ENCODE measurements around the gene SIN3B. TPM values are rescaled to one million over a fixed set of nuclear protein-coding genes. Genes with fewer than 3 reads are reported as not detected.

Gene SIN3B
- total RNA-seq, 1 donor from 2014 or later, result 17.7 TPM

GRCh38 chr19:16899566-16900075 is 70.4 kb downstream of the SIN3B start:
- H3K27ac ChIP-seq (ENCODE audit: low read depth, low read length), result no peak overlapping the region
- peaks cover 9 to 13% (median 12%) of the 10 kb centered on the region in 3 donors for H3K27me3 ChIP-seq (ENCODE audit: control insufficient read depth in 3 of 3, insufficient read depth in 3 of 3, low read length in 3 of 3)
- no peak overlapping the region for H3K9ac ChIP-seq (ENCODE audit: low read depth in 1 of 3, low read length in 3 of 3)
- H3K36me3 ChIP-seq (ENCODE audit: control insufficient read depth in 3 of 3, insufficient read depth in 3 of 3, low read length in 3 of 3), result no peaks in the 10 kb centered on the region
- H3K9me3 ChIP-seq (ENCODE audit: control insufficient read depth in 3 of 3, low read length in 3 of 3), result peaks cover 0 to 2% (median 0%) of the 10 kb centered on the region in 3 donors
- no peak overlapping the region for H3K4me3 ChIP-seq (ENCODE audit: low read length in 3 of 3)
- peaks cover 0 to 6% (median 2%) of the 10 kb centered on the region in 3 donors for H3K4me1 ChIP-seq (ENCODE audit: control insufficient read depth in 3 of 3, insufficient read depth in 3 of 3, low read length in 3 of 3)

DNA sequence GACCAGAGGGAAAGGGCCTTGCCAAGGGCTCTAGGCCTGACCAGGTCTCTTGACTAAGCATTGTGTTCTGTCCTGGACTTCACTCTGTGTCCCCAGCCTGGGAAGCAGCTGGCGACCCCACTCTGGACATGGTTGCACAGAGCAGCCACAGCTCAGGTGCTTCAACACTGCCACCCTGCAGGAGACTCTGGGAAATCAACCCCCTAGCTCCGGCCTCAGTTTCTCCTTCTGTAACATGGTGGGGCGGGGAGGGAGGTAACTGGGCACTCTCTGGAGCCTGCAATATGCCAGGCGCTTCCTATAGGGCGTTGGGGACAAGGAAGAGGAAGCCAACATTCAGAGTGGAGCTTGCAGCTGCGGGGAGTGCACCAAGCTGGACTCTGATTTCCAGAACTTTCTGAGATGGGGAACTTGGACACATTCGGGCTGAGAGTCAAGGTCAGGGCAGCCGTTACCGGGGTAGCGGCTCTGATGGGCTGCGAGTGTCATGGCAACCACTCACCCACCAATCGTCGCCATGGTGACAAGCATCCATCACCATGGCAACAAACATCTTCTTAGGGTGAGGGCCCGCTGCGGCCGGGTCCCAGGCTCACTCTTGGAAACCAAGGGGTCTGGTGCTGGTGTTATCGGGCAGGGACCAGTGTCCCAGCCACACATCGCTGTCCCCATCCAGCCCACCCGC is 72.4 kb downstream of the SIN3B start:
- Histone ChIP-seq H3K36me3 (ENCODE audit: control insufficient read depth in 3 of 3, insufficient read depth in 3 of 3, low read length in 3 of 3) (no peaks in the 10 kb centered on the region), H3K27me3 (ENCODE audit: control insufficient read depth in 3 of 3, insufficient read depth in 3 of 3, low read length in 3 of 3) (peaks cover 0 to 8% (median 4%) of the 10 kb centered on the region in 3 donors), H3K9me3 (ENCODE audit: control insufficient read depth in 3 of 3, low read length in 3 of 3) (peaks cover 0 to 3% (median 0%) of the 10 kb centered on the region in 3 donors), H3K9ac (ENCODE audit: low read depth in 1 of 3, low read length in 3 of 3) (no peak overlapping the region), H3K4me1 (ENCODE audit: control insufficient read depth in 3 of 3, insufficient read depth in 3 of 3, low read length in 3 of 3) (peaks cover 0 to 6% (median 0%) of the 10 kb centered on the region in 3 donors), H3K4me3 (ENCODE audit: low read length in 3 of 3) (no peak overlapping the region), H3K27ac (ENCODE audit: low read depth, low read length) (no peak overlapping the region)

GRCh38 chr19:16902545-16902944 is 73.3 kb downstream of the SIN3B start:
- Histone ChIP-seq H3K9ac (ENCODE audit: low read depth in 1 of 3, low read length in 3 of 3) (no peak overlapping the region), H3K4me3 (ENCODE audit: low read length in 3 of 3) (no peak overlapping the region), H3K9me3 (ENCODE audit: control insufficient read depth in 3 of 3, low read length in 3 of 3) (peaks cover 0 to 3% (median 0%) of the 10 kb centered on the region in 3 donors), H3K36me3 (ENCODE audit: control insufficient read depth in 3 of 3, insufficient read depth in 3 of 3, low read length in 3 of 3) (no peaks in the 10 kb centered on the region), H3K27me3 (ENCODE audit: control insufficient read depth in 3 of 3, insufficient read depth in 3 of 3, low read length in 3 of 3) (peaks cover 0 to 8% (median 2%) of the 10 kb centered on the region in 3 donors), H3K27ac (ENCODE audit: low read depth, low read length) (no peak overlapping the region), H3K4me1 (ENCODE audit: control insufficient read depth in 3 of 3, insufficient read depth in 3 of 3, low read length in 3 of 3) (peaks cover 0 to 2% (median 0%) of the 10 kb centered on the region in 3 donors)

- Histone ChIP-seq H3K9ac (ENCODE audit: low read depth in 1 of 3, low read length in 3 of 3) (no peak overlapping the region), H3K4me1 (ENCODE audit: control insufficient read depth in 3 of 3, insufficient read depth in 3 of 3, low read length in 3 of 3) (no peaks in the 10 kb centered on the region), H3K27me3 (ENCODE audit: control insufficient read depth in 3 of 3, insufficient read depth in 3 of 3, low read length in 3 of 3) (peaks cover 0 to 8% (median 0%) of the 10 kb centered on the region in 3 donors), H3K9me3 (ENCODE audit: control insufficient read depth in 3 of 3, low read length in 3 of 3) (peaks cover 0 to 3% (median 0%) of the 10 kb centered on the region in 3 donors), H3K27ac (ENCODE audit: low read depth, low read length) (no peak overlapping the region), H3K4me3 (ENCODE audit: low read length in 3 of 3) (no peak overlapping the region), H3K36me3 (ENCODE audit: control insufficient read depth in 3 of 3, insufficient read depth in 3 of 3, low read length in 3 of 3) (no peaks in the 10 kb centered on the region)
Observed at GRCh38 chr19:16903347-16903746, 74.1 kb downstream of the SIN3B start.

DNA sequence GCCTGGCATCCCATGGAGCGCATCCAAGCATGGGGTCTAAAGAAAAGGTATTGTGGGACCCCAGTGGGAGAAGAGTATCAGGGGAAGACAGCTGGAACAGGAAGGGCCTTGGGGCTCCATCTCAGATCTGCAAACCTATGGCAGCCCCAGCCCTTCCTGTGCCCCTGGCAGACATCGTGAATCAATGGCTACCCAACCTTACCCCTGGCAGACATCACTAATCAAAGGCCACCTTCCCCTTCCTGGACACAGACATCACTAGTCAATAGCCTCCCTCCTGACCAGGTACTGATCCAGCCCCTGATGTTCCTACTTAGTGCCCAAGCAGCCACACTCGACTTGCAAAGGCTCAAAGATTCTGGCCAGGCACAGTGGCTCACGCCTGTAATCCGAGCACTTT is 75.4 kb downstream of the SIN3B start:
- Histone ChIP-seq H3K9ac (ENCODE audit: low read depth in 1 of 3, low read length in 3 of 3) (no peak overlapping the region), H3K4me3 (ENCODE audit: low read length in 3 of 3) (no peak overlapping the region), H3K36me3 (ENCODE audit: control insufficient read depth in 3 of 3, insufficient read depth in 3 of 3, low read length in 3 of 3) (no peaks in the 10 kb centered on the region), H3K4me1 (ENCODE audit: control insufficient read depth in 3 of 3, insufficient read depth in 3 of 3, low read length in 3 of 3) (no peaks in the 10 kb centered on the region), H3K27ac (ENCODE audit: low read depth, low read length) (no peak overlapping the region), H3K27me3 (ENCODE audit: control insufficient read depth in 3 of 3, insufficient read depth in 3 of 3, low read length in 3 of 3) (peaks cover 0 to 8% (median 0%) of the 10 kb centered on the region in 3 donors), H3K9me3 (ENCODE audit: control insufficient read depth in 3 of 3, low read length in 3 of 3) (peaks cover 0 to 3% (median 0%) of the 10 kb centered on the region in 3 donors)

DNA sequence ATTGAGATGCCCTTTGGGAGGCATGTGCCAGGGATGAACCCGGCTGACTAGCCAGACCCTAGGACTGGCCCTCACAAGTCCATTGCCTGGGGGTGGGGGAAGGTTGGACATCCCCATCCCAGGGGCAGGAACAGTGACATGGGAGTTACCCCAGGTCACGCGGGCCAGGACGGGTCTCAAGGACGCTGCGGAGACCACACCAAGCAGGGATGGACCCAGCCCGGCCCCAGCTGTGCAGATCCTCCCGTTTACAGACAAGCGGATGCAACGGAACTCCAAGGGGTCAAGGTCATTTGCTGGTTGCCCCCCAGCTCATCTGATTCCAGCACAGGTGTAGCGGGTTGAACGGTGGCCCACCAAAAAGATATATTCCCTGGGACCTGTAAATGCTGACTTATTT is 79.6 kb downstream of the SIN3B start:
- no peaks in the 10 kb centered on the region for H3K36me3 ChIP-seq (ENCODE audit: control insufficient read depth in 3 of 3, insufficient read depth in 3 of 3, low read length in 3 of 3)
- no peak overlapping the region for H3K27ac ChIP-seq (ENCODE audit: low read depth, low read length)
- H3K9me3 ChIP-seq (ENCODE audit: control insufficient read depth in 3 of 3, low read length in 3 of 3), result peaks cover 12 to 15% (median 15%) of the 10 kb centered on the region in 3 donors
- H3K27me3 ChIP-seq (ENCODE audit: control insufficient read depth in 3 of 3, insufficient read depth in 3 of 3, low read length in 3 of 3), result peaks cover 0 to 6% (median 0%) of the 10 kb centered on the region in 3 donors
- H3K9ac ChIP-seq (ENCODE audit: low read depth in 1 of 3, low read length in 3 of 3), result no peak overlapping the region
- no peaks in the 10 kb centered on the region for H3K4me1 ChIP-seq (ENCODE audit: control insufficient read depth in 3 of 3, insufficient read depth in 3 of 3, low read length in 3 of 3)
- no peak overlapping the region for H3K4me3 ChIP-seq (ENCODE audit: low read length in 3 of 3)

- Histone ChIP-seq H3K4me1 (ENCODE audit: control insufficient read depth in 3 of 3, insufficient read depth in 3 of 3, low read length in 3 of 3) (no peaks in the 10 kb centered on the region), H3K9me3 (ENCODE audit: control insufficient read depth in 3 of 3, low read length in 3 of 3) (peaks cover 12 to 23% (median 15%) of the 10 kb centered on the region in 3 donors), H3K27me3 (ENCODE audit: control insufficient read depth in 3 of 3, insufficient read depth in 3 of 3, low read length in 3 of 3) (no peaks in the 10 kb centered on the region), H3K9ac (ENCODE audit: low read depth in 1 of 3, low read length in 3 of 3) (no peak overlapping the region), H3K27ac (ENCODE audit: low read depth, low read length) (no peak overlapping the region), H3K36me3 (ENCODE audit: control insufficient read depth in 3 of 3, insufficient read depth in 3 of 3, low read length in 3 of 3) (no peaks in the 10 kb centered on the region), H3K4me3 (ENCODE audit: low read length in 3 of 3) (no peak overlapping the region)
Observed at GRCh38 chr19:16911046-16911445, 81.8 kb downstream of the SIN3B start.

GRCh38 chr19:16912780-16913179 is 83.6 kb downstream of the SIN3B start:
- H3K9me3 ChIP-seq (ENCODE audit: control insufficient read depth in 3 of 3, low read length in 3 of 3), result peaks cover 12 to 24% (median 15%) of the 10 kb centered on the region in 3 donors
- peak overlapping the region in 1 of 3 donors; percentile 22 for H3K4me3 ChIP-seq (ENCODE audit: low read length in 3 of 3)

GRCh38 chr19:16914421-16914820 is 85.2 kb downstream of the SIN3B start:
- Histone ChIP-seq H3K27ac (ENCODE audit: low read depth, low read length) (no peak overlapping the region), H3K27me3 (ENCODE audit: control insufficient read depth in 3 of 3, insufficient read depth in 3 of 3, low read length in 3 of 3) (no peaks in the 10 kb centered on the region), H3K9me3 (ENCODE audit: control insufficient read depth in 3 of 3, low read length in 3 of 3) (peaks cover 12 to 24% (median 15%) of the 10 kb centered on the region in 3 donors), H3K4me1 (ENCODE audit: control insufficient read depth in 3 of 3, insufficient read depth in 3 of 3, low read length in 3 of 3) (no peaks in the 10 kb centered on the region), H3K4me3 (ENCODE audit: low read length in 3 of 3) (no peak overlapping the region), H3K36me3 (ENCODE audit: control insufficient read depth in 3 of 3, insufficient read depth in 3 of 3, low read length in 3 of 3) (no peaks in the 10 kb centered on the region), H3K9ac (ENCODE audit: low read depth in 1 of 3, low read length in 3 of 3) (no peak overlapping the region)

More at GRCh38 chr19:16912780-16913179, 83.6 kb downstream of the SIN3B start:
- Histone ChIP-seq H3K9ac (ENCODE audit: low read depth in 1 of 3, low read length in 3 of 3) (no peak overlapping the region), H3K36me3 (ENCODE audit: control insufficient read depth in 3 of 3, insufficient read depth in 3 of 3, low read length in 3 of 3) (no peaks in the 10 kb centered on the region), H3K27me3 (ENCODE audit: control insufficient read depth in 3 of 3, insufficient read depth in 3 of 3, low read length in 3 of 3) (no peaks in the 10 kb centered on the region), H3K27ac (ENCODE audit: low read depth, low read length) (no peak overlapping the region), H3K4me1 (ENCODE audit: control insufficient read depth in 3 of 3, insufficient read depth in 3 of 3, low read length in 3 of 3) (no peaks in the 10 kb centered on the region)

GRCh38 chr19:16915135-16915534 is 85.9 kb downstream of the SIN3B start:
- H3K27ac ChIP-seq (ENCODE audit: low read depth, low read length), result no peak overlapping the region
- H3K4me3 ChIP-seq (ENCODE audit: low read length in 3 of 3), result no peak overlapping the region
- H3K27me3 ChIP-seq (ENCODE audit: control insufficient read depth in 3 of 3, insufficient read depth in 3 of 3, low read length in 3 of 3), result no peaks in the 10 kb centered on the region
- H3K4me1 ChIP-seq (ENCODE audit: control insufficient read depth in 3 of 3, insufficient read depth in 3 of 3, low read length in 3 of 3), result no peaks in the 10 kb centered on the region
- peaks cover 16 to 28% (median 20%) of the 10 kb centered on the region in 3 donors for H3K9me3 ChIP-seq (ENCODE audit: control insufficient read depth in 3 of 3, low read length in 3 of 3)
- H3K36me3 ChIP-seq (ENCODE audit: control insufficient read depth in 3 of 3, insufficient read depth in 3 of 3, low read length in 3 of 3), result no peaks in the 10 kb centered on the region
- H3K9ac ChIP-seq (ENCODE audit: low read depth in 1 of 3, low read length in 3 of 3), result no peak overlapping the region
